BLaER1 (cell line): ENCODE results near the gene TSPOAP1.

Experiments used
- H3K27ac ChIP-seq: shearing (Covaris generic); formaldehyde crosslinking; 2 replicates; pipeline ENCODE4 v1.8.1; 2022
- H3K27me3 ChIP-seq: shearing (Covaris generic); formaldehyde crosslinking; 2 replicates; pipeline ENCODE4 v1.8.1; 2022
- H3K36me3 ChIP-seq: shearing (Covaris generic); formaldehyde crosslinking; 2 replicates; pipeline ENCODE4 v1.8.1; 2022
- H3K4me1 ChIP-seq: shearing (Covaris generic); formaldehyde crosslinking; 2 replicates; pipeline ENCODE4 v1.8.1; 2022
- H3K4me2 ChIP-seq: shearing (Covaris generic); formaldehyde crosslinking; 2 replicates; pipeline ENCODE4 v1.8.1; 2022
- H3K4me3 ChIP-seq: shearing (Covaris generic); formaldehyde crosslinking; 2 replicates; pipeline ENCODE4 v1.8.1; 2022
- H3K9ac ChIP-seq: shearing (Covaris generic); formaldehyde crosslinking; 2 replicates; pipeline ENCODE4 v1.8.1; 2022
- H3K9me3 ChIP-seq: shearing (Covaris generic); formaldehyde crosslinking; 2 replicates; pipeline ENCODE4 v1.8.1; 2022
- H4K20me1 ChIP-seq: shearing (Covaris generic); formaldehyde crosslinking; 2 replicates; pipeline ENCODE4 v1.8.1; 2022
- Cebpa-rat ChIP-seq: shearing (Covaris generic); IDR thresholded peaks from 2 replicates; pipeline ENCODE4 v1.8.1; 2022

The TSPOAP1 gene

DNA sequence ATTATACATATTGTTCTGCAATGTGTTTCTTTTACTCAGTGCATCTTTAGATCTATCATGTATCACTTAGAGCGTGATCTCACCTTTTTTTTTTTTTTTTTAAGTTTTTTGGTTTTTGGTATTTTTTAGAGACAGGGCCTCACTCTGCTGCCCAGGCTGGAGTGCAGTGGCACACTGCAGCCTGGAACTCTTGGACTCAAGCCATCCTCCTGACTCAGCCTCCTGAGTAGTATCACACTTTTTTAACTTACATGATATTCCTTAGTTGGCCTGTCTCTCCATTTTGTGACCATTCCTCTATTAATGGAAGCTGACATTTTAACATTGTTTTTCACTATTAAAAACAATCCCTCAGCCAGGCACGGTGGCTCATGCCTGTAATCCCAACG, 43.2 kb downstream of the TSPOAP1 start:
- Histone ChIP-seq H3K27ac (peak overlapping the region; percentile 71; the same call in 1 of the 2 replicates), H3K9me3 (no peaks in the 10 kb centered on the region), H3K9ac (0 out of 2 replicates have a peak overlapping the region, but pooled peaks have one; percentile 57), H3K4me2 (peak overlapping the region; percentile 81), H3K36me3 (no peaks in the 10 kb centered on the region), H3K27me3 (no peaks in the 10 kb centered on the region), H3K4me1 (peaks cover 54% of the 10 kb centered on the region), H4K20me1 (no peaks in the 10 kb centered on the region), H3K4me3 (no peak overlapping the region)
- no peak for TF ChIP-seq Cebpa-rat

DNA sequence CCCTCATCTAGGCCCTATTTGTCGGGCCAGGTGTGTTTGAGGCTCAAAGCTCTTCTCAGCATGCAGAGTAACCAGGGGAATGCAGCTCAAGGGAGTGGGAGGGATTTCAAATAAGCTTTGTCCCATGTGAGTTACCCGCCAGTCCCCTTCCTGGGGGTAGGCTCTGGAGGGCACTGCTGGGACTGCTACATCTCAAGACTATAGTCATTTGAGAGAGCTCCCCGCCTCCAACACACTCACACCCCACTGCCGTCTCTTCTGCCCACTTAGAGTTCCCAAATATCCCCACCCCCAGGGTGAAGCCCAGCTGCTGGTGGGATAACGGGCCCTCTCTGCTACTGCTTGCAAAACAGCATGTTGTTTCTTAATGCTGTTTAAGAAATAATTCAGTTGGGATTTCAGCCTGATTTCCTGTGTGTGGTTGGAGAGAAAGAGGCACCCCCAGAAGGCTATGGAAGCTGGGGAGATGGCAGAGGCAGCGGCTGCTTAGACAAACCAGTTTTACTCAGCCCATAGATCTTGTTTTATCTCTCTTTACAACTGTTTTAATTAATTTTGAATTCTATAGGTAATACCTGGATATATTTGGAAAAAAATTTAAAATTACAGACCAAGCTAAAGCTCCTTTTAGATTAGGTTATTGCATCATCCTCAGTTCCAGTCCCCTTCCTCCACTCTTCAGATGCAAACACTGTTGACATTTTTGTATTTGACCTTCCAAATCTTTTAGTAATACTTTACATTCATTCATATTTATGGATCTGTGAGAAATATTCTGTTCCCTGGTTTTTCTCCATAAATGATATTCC, 43.8 kb downstream of the TSPOAP1 start:
- no peaks in the 10 kb centered on the region for H4K20me1 ChIP-seq
- H3K27me3 ChIP-seq: no peaks in the 10 kb centered on the region
- no peaks in the 10 kb centered on the region for H3K9me3 ChIP-seq
- peak; percentile 72; the same call in 1 of the 2 replicates for TF ChIP-seq Cebpa-rat
- H3K4me3 ChIP-seq: peak overlapping the region; percentile 31
- H3K36me3 ChIP-seq: no peaks in the 10 kb centered on the region
- H3K9ac ChIP-seq: peak overlapping the region; percentile 57; the same call in 1 of the 2 replicates
- H3K4me1 ChIP-seq: peaks cover 60% of the 10 kb centered on the region
- H3K4me2 ChIP-seq: peak overlapping the region; percentile 81
- H3K27ac ChIP-seq: peak overlapping the region; percentile 71

DNA sequence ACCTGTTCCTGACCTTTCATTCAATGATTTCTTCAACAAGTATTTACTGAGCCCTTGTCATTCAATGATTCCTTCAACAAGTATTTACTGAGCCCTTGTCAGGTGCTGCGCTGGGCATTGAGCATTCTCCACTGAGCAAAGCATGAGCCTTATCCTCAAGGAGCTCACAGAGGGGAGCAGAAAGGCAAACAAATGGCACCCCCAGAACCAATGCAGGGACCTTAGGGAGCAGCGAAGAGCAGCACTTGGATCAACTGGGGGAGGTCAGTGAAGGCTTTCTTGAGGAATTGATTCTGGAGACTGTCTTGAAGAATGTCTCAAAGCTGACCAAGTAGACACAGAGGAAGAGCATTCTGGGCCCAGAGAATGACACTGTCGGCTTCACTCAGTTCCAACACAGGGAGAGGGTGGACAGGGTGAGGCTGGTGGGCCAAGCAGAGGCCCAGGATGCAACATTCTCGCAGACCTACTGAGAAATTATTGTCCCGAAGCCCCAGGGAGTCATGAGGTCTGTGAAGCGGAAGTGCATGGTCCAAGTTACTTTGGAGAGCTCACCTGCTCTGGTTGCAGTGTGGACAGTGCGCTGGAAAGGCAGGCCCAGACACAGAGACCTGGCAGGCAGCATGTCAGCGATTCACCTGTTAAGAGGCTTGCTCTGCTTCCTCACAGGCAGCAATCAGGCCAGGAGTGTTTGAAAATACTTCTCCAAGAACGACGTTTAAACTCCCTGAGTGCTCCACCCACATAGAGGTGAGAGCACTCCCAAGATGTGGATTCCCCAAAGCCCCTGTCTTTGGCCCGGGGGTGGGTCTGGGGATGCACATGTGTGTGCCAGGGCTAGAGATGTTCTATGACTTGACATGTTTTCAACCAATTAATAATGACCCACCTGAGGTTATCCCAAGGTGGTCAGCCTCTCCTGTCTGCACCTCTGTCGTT, 44.7 kb downstream of the TSPOAP1 start:
- Histone ChIP-seq H4K20me1 (no peaks in the 10 kb centered on the region), H3K36me3 (no peaks in the 10 kb centered on the region), H3K4me1 (peaks cover 69% of the 10 kb centered on the region), H3K4me3 (peak overlapping the region; percentile 31; the same call in 1 of the 2 replicates), H3K27me3 (no peaks in the 10 kb centered on the region), H3K9ac (peak overlapping the region; percentile 57), H3K9me3 (no peaks in the 10 kb centered on the region), H3K27ac (peak overlapping the region; percentile 71), H3K4me2 (peak overlapping the region; percentile 81)
- no peak for TF ChIP-seq Cebpa-rat

- Histone ChIP-seq H3K4me1 (peaks cover 81% of the 10 kb centered on the region), H4K20me1 (no peaks in the 10 kb centered on the region), H3K9me3 (no peaks in the 10 kb centered on the region), H3K4me2 (peak overlapping the region; percentile 75), H3K9ac (peak overlapping the region; percentile 60; the same call in 1 of the 2 replicates), H3K27me3 (no peaks in the 10 kb centered on the region), H3K36me3 (no peaks in the 10 kb centered on the region), H3K4me3 (peak overlapping the region; percentile 18; the same call in 1 of the 2 replicates), H3K27ac (peak overlapping the region; percentile 88)
- TF ChIP-seq Cebpa-rat: no peak
Measured at GRCh38 chr17:58282442-58282841, 46.2 kb downstream of the TSPOAP1 start.

GRCh38 chr17:58281511-58282011, 47.0 kb downstream of the TSPOAP1 start:
- H3K9ac ChIP-seq: peak overlapping the region; percentile 60
- peak overlapping the region; percentile 88 for H3K27ac ChIP-seq
- 0 out of 2 replicates have a peak overlapping the region, but pooled peaks have one; percentile 18 for H3K4me3 ChIP-seq
- peaks cover 84% of the 10 kb centered on the region for H3K4me1 ChIP-seq
- no peaks in the 10 kb centered on the region for H3K27me3 ChIP-seq
- H3K36me3 ChIP-seq: no peaks in the 10 kb centered on the region
- peak overlapping the region; percentile 75 for H3K4me2 ChIP-seq
- no peak for TF ChIP-seq Cebpa-rat
- no peaks in the 10 kb centered on the region for H3K9me3 ChIP-seq
- H4K20me1 ChIP-seq: no peaks in the 10 kb centered on the region

DNA sequence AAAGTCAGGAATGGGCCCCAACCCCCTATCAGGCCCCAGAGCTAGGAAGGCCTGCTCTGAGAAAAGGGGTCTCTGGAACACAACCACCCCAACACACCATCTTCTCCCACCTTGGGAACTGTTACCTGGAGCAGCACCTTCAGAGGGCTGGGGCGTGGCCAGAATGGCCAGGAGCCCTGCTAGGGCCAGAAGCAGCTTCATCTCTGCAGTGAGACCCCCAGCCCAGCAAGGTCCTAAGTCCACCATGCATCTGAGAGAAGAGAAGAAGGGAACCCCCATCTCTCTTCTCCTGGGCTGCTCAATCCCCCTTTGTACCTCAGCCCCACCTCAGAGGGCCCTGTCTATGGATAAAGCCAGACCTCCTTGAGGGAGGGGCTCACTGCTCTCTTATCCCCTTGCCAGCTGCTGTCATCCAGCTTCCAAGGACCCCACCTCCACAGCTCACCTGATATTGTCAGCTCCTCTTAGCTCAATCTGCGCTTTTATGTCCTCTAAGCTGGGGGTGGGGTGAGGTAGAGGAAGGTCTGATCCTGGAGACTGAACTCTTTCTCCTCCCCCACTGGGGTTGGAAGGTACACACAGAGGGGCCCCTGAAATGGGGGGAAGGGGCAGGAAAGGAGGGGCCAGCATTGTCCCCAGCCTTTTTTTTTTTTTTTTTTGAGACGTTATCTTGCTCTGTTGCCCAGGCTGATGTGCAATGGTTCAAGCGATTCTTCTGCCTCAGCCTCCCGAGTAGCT, 47.9 kb downstream of the TSPOAP1 start, which contains the start of gene MPO:
TSS of gene MPO (minus strand) at position 456 of the 738 bp plus-strand sequence. CDS start at position 279, 177 bp downstream.
- Histone ChIP-seq H3K27me3 (no peaks in the 10 kb centered on the region), H3K4me3 (0 out of 2 replicates have a peak within 1 kb of the TSS, but pooled peaks have one; percentile 18), H3K9ac (peak within 1 kb of the TSS; percentile 60), H3K4me1 (peaks cover 82% of the 10 kb centered on the region), H3K9me3 (no peaks in the 10 kb centered on the region), H3K27ac (peak within 1 kb of the TSS; percentile 88), H3K36me3 (no peaks in the 10 kb centered on the region), H4K20me1 (no peaks in the 10 kb centered on the region), H3K4me2 (peak within 1 kb of the TSS; percentile 75)
- no peak for TF ChIP-seq Cebpa-rat

DNA sequence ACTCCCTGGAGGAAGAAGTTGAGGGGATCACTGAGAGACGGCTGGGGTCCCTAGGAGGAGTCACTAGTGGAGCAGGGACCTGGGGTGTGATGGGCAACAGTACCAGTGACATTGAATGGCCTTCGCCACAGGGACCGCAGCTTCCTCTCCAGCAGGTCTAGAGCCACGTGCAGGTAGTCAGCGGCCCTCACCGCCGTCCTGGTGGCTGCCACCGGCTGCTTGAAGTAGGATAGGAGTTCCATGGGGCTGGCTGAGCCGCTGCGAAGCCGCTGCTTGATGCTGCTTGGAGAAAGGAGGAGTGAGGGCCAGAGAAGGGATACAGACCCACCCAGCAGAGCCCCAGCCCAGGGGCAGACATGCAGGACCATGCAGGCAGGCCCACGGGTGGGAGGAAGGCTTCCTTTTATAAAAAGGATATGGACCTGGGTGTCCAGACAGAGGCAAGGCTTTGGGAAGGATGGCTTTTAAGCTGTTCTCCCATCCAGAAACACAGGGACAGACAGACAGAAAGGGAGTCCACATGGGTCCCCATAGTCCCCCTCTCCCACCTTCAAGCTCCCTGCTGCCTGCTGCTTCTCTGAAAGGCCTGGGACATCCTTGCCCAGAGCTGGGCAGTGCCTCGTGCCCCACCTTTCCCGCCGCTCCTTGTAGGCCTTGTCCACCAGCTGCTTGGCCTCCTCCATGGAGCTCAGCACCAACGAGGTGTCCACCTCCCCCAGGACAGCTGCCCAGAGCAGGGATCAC, 48.7 kb downstream of the TSPOAP1 start:
- Histone ChIP-seq H3K27ac (peak overlapping the region; percentile 88), H3K4me2 (peak overlapping the region; percentile 75; the same call in 1 of the 2 replicates), H3K4me3 (no peak overlapping the region), H3K27me3 (no peaks in the 10 kb centered on the region), H3K36me3 (no peaks in the 10 kb centered on the region), H4K20me1 (no peaks in the 10 kb centered on the region), H3K4me1 (peaks cover 75% of the 10 kb centered on the region), H3K9me3 (no peaks in the 10 kb centered on the region), H3K9ac (peak overlapping the region; percentile 35; the same call in 1 of the 2 replicates)
- no peak for TF ChIP-seq Cebpa-rat

DNA sequence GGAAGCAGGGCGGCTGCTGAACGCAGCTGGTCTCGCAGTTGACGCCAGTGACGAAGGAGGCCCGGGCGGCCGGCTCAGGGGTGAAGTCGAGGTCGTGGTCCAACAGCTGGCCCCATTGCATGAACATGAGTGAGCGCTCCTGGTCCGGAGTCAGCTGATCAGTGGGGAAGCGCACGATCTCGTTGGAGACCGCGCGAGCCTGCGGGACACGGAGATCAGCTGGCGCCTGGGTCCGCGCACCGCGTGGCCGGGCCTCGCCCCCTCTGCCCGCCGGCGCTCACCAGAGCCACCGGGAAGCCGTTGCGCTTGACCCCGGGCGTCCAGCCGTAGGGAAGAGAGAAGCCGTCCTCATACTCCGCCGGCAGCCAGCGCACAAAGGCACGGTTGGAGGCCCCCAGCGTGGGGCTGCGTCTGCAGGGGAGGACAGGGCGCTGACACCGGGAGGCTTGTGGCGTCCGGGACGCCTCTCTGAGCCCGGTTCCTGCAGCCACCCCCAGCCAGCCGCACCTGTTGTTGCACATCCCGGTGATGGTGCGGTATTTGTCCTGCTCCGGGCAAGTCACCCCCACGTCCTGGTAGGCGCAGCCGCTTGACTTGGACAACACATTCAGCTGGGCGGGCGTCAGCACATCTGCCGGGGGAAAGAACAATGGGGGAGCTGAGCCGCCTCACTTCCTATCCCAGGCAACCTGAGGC, 49.4 kb downstream of the TSPOAP1 start:
- H3K27ac ChIP-seq: peak overlapping the region; percentile 88
- no peak overlapping the region for H3K9ac ChIP-seq
- no peak overlapping the region; the same call in 1 of the 2 replicates for H3K4me2 ChIP-seq
- peaks cover 67% of the 10 kb centered on the region for H3K4me1 ChIP-seq
- TF ChIP-seq Cebpa-rat: no peak
- no peaks in the 10 kb centered on the region for H4K20me1 ChIP-seq
- H3K4me3 ChIP-seq: no peak overlapping the region
- no peaks in the 10 kb centered on the region for H3K27me3 ChIP-seq
- no peaks in the 10 kb centered on the region for H3K9me3 ChIP-seq
- H3K36me3 ChIP-seq: no peaks in the 10 kb centered on the region
